ENCODE data around the gene GP2. TPM values are rescaled to one million over a fixed set of nuclear protein-coding genes. Genes with fewer than 3 reads are reported as not detected.

GP2 gene
- total and polyA plus RNA-seq, 2 experiments from 2014 or later: 17.2 to 24.8 TPM

DNA sequence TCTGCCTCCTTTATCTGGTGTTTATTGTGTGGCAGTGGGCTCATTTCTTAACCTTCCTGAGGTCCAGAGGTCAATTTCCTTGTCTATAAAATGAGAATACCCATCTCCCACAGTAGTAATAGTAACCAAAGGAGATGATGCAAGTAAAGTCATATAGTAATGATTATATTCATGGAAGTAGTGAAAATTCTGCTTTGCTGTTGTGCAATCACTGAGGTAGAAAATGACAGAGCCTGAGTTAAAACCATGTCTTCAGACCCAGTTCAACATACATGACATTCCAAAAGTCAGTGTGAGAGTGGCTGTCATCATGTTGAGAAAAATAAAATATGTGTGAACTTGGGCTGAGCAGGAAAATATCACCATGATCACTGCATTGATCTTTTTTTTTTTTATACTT, 26.1 kb upstream of the GP2 start:
- Histone ChIP-seq H3K4me1 (ENCODE audit: insufficient read depth) (no peaks in the 10 kb centered on the region), H3K27me3 (no peaks in the 10 kb centered on the region), H3K4me2 (no peak overlapping the region), H3K27ac (no peak overlapping the region), H2AFZ (no peak overlapping the region), H3K36me3 (replicated peaks; ENCODE audit: insufficient read depth, low read depth) (no peaks in the 10 kb centered on the region), H4K20me1 (ENCODE audit: insufficient read depth, poor library complexity, severe bottlenecking) (no peaks in the 10 kb centered on the region), H3K9me2 (replicated peaks; ENCODE audit: insufficient read depth) (no peaks in the 10 kb centered on the region), H3K4me3 (no peak overlapping the region), H3K9me3 (ENCODE audit: low read depth) (no peaks in the 10 kb centered on the region), H3K79me2 (no peaks in the 10 kb centered on the region)
- no peak for DNase-seq (ENCODE audit: low spot score)
- TF ChIP-seq EZH2 (IDR thresholded peaks at IDR 0.05; ENCODE audit: borderline replicate concordance): no peak
- TF ChIP-seq, protein P1, sequence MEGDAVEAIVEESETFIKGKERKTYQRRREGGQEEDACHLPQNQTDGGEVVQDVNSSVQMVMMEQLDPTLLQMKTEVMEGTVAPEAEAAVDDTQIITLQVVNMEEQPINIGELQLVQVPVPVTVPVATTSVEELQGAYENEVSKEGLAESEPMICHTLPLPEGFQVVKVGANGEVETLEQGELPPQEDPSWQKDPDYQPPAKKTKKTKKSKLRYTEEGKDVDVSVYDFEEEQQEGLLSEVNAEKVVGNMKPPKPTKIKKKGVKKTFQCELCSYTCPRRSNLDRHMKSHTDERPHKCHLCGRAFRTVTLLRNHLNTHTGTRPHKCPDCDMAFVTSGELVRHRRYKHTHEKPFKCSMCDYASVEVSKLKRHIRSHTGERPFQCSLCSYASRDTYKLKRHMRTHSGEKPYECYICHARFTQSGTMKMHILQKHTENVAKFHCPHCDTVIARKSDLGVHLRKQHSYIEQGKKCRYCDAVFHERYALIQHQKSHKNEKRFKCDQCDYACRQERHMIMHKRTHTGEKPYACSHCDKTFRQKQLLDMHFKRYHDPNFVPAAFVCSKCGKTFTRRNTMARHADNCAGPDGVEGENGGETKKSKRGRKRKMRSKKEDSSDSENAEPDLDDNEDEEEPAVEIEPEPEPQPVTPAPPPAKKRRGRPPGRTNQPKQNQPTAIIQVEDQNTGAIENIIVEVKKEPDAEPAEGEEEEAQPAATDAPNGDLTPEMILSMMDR (IDR thresholded peaks at IDR 0.05; ENCODE audit: poor library complexity): no peak
- no peak for TF ChIP-seq EZH2phosphoT487 (IDR thresholded peaks at IDR 0.05; ENCODE audit: low read depth, severe bottlenecking, unreplicated experiment)

DNA sequence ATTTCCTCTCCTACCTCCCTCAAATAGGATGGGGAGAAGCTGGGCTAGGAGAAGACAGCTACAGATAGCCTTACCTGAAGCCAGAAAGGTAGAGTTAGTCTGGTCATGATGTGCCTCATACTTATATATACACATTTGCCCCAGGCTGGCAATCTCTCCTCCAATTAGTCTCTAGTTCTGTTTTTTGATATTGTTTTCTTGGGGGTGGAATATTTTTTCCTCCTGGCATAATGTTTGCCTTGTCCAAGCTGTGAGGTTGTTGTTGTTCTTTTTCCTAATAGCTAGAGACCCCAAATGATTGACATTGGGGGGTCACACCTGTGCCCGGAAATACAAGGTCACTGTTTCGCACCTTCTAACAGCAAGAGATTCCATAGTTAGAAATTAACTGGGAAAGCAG, 25.3 kb upstream of the GP2 start, which contains the start of gene UMOD:
Gene UMOD (minus strand): TSS at position 101 of the 400 bp plus-strand sequence. CDS start 1,978 bp downstream, outside the sequence.
- Histone ChIP-seq H3K4me3 (no peak within 1 kb of the TSS), H3K27ac (no peak within 1 kb of the TSS), H3K4me1 (ENCODE audit: insufficient read depth) (no peaks in the 10 kb centered on the region), H3K36me3 (replicated peaks; ENCODE audit: insufficient read depth, low read depth) (no peaks in the 10 kb centered on the region), H4K20me1 (ENCODE audit: insufficient read depth, poor library complexity, severe bottlenecking) (no peaks in the 10 kb centered on the region), H3K9me3 (ENCODE audit: low read depth) (no peaks in the 10 kb centered on the region), H3K9me2 (replicated peaks; ENCODE audit: insufficient read depth) (no peaks in the 10 kb centered on the region), H3K4me2 (no peak within 1 kb of the TSS), H3K79me2 (no peaks in the 10 kb centered on the region), H3K27me3 (no peaks in the 10 kb centered on the region), H2AFZ (no peak within 1 kb of the TSS)
- WGBS (ENCODE audit: low lambda C conversion rate, missing lambda C conversion rate): 71% methylated on average over 2 of the region's 2 CpGs
- TF ChIP-seq EZH2phosphoT487 (IDR thresholded peaks at IDR 0.05; ENCODE audit: low read depth, severe bottlenecking, unreplicated experiment) (no peak), EZH2 (IDR thresholded peaks at IDR 0.05; ENCODE audit: borderline replicate concordance) (no peak)
- TF ChIP-seq, protein P1 (IDR thresholded peaks at IDR 0.05; ENCODE audit: poor library complexity): no peak
- no peak for DNase-seq (ENCODE audit: low spot score)

DNA sequence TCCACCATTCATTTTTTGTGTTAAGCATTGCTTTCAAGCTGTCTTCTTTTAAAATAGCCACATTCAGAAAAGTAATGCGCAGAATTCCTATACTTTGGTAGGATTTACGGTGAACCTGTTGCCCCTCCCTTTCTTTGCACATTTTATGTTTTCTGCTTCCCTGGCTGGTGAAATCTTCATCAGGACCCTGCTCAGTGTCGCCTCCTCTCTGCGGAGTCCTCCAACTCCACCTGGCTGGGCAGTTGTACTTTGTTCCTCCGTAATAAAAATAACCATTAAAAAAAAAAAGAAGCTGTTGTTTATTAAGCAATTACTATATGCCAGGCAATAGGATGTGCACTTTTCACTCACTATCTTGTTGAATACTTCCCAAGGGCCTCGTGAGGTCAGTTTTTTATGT, 22.3 kb upstream of the GP2 start:
- DNase-seq (ENCODE audit: low spot score): no peak
- H3K27me3 ChIP-seq: no peaks in the 10 kb centered on the region
- H3K36me3 ChIP-seq (replicated peaks; ENCODE audit: insufficient read depth, low read depth): no peaks in the 10 kb centered on the region
- H3K4me3 ChIP-seq: no peak overlapping the region
- no peaks in the 10 kb centered on the region for H3K4me1 ChIP-seq (ENCODE audit: insufficient read depth)
- no peaks in the 10 kb centered on the region for H3K79me2 ChIP-seq
- H3K9me3 ChIP-seq (ENCODE audit: low read depth): no peaks in the 10 kb centered on the region
- H3K9me2 ChIP-seq (replicated peaks; ENCODE audit: insufficient read depth): no peaks in the 10 kb centered on the region
- no peaks in the 10 kb centered on the region for H4K20me1 ChIP-seq (ENCODE audit: insufficient read depth, poor library complexity, severe bottlenecking)
- WGBS (ENCODE audit: low lambda C conversion rate, missing lambda C conversion rate): 86% methylated on average over 6 of the region's 6 CpGs
- H3K27ac ChIP-seq: no peak overlapping the region
- no peak overlapping the region for H3K4me2 ChIP-seq
- TF ChIP-seq, protein P1 (IDR thresholded peaks at IDR 0.05; ENCODE audit: poor library complexity): no peak
- no peak for TF ChIP-seq EZH2phosphoT487 (IDR thresholded peaks at IDR 0.05; ENCODE audit: low read depth, severe bottlenecking, unreplicated experiment)
- TF ChIP-seq EZH2 (IDR thresholded peaks at IDR 0.05; ENCODE audit: borderline replicate concordance): no peak
- no peak overlapping the region for H2AFZ ChIP-seq

Data from hepatocyte (in vitro differentiated cells).